D721Med (cell line): ENCODE results near the gene RHO.

Experiments used
- DNase-seq: peaks from one replicate; pipeline ENCODE4 v3.0.0; 2011; ENCODE audit warnings: low spot score; ENCODE audit not compliant: insufficient read length
- FAIRE-seq: peaks from 2 replicates; lab custom pipeline; 2011; peaks lifted over from hg19 to GRCh38; lab: Jason Lieb, UNC
- CTCF ChIP-seq: IDR thresholded peaks from 2 replicates; pipeline ENCODE4 v1.5.1; 2012; ENCODE audit warnings: mild to moderate bottlenecking, control low read depth; ENCODE audit not compliant: insufficient read depth; ENCODE audit errors: missing control alignments

The RHO gene

GRCh38 chr3:129581623-129582022, 53.2 kb downstream of the RHO start:
- FAIRE-seq (no peak), DNase-seq (no peak)
- TF ChIP-seq CTCF = no peak

- FAIRE-seq (no peak), DNase-seq (no peak)
- TF ChIP-seq CTCF = no peak
Measured at GRCh38 chr3:129582799-129583198, 54.4 kb downstream of the RHO start.

DNA sequence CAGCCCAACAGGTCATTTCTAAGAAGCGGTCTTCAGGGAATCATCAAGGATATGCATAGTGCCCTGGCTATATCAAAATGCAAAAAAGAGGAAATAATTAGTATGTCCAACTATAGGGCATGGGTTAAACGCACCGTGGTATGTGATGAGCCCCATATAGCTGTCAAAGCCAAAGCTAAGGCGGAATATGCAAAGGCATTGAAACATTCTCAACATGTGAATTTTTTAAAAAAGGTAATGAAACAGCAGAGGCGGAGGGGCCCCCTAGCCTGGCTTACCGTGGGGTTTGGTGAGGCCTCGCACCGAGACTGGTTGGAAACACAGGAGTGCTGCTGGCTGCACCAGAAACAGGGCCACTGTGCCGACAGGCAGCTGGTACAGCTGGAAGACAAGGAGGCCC, 54.9 kb downstream of the RHO start:
- no peak for TF ChIP-seq CTCF
- DNase-seq (no peak), FAIRE-seq (no peak)

DNA sequence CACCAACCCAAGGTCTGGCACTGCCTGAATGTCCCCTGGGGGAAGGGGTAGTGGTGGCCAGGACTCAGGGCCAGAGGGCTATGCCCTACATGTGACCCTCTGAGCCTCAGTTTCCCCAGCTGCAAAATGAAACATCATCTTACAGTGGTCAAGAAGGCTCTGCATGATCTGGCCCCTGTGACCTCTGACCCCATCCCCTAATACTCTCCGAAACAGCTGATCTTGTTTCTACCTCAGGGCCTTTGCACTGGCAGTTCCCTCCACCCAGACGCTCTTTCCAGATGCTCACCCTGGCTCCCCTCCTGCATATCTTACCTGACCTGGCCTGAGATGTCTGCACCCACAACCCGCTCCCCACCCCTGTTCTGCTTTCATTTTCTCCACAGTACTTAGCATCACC, 56.2 kb downstream of the RHO start:
- DNase-seq = no peak
- no peak for TF ChIP-seq CTCF
- FAIRE-seq = no peak
